NCI-H2107 treated with DMSO at 0.1 percent for 48 hours (cell line): ENCODE results near the gene ADSS1.

Experiments
- DNase-seq: peaks from one replicate; lab custom pipeline; 2025; ENCODE audit not compliant: unreplicated experiment; lab: John Stamatoyannopoulos, UW

Gene ADSS1

DNA sequence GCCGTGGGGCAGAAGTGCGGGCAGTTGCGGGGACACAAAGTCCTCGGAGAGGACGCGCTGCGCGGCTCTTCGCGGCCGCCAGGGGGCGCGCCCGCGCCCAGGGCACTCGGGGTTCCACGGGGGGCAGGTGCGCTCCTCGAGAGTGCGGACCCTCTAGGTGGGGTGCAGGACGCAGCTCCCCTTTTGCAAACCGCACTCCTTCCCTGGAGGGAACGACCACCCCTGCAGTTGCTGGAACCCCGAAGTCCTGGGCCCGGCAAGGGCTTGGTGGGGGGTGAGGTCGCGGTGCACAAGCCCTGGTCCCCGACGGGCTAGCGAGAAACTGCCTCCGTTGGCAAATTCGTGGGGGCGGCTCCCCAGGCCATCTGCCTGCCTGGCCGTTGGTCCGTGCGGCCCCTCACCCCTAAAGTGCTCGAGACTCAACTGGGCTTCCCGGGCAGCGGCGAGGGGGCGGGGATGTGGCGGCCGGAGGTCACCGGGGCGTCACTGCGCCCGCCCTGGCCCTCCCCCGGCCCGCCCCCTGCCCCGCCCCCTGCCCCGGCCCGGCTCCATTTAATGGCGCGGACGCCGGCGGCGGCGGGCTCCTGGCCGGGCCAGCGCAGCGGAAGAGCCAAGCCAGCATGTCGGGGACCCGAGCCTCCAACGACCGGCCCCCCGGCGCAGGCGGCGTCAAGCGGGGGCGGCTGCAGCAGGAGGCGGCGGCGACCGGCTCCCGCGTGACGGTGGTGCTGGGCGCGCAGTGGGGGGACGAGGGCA is at the start of gene ADSS1:
TSS of gene ADSS1 (plus strand) at position 579 of the 756 bp plus-strand sequence. CDS start at position 621, 42 bp downstream.
- peak; percentile 5 for DNase-seq

DNA sequence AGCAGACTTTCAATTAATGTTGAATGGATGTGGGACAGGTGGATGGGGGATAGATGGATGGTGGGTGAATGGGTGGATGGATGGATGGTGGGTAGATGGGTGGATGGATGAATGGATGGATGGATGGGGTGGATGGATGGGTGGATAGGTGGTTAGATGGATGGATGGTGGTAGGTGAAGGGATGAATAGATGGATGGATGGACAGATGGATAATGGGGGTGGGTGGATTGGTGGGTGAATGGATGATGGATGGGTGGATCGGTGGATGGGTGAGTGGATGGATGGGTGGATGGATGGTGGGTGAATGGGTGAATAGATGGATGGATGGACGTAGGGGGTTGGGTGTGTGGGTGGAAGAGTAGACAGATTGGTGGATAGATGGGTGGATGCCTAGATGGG is 48.6 kb upstream of the ADSS1 start:
- no peak for DNase-seq

DNA sequence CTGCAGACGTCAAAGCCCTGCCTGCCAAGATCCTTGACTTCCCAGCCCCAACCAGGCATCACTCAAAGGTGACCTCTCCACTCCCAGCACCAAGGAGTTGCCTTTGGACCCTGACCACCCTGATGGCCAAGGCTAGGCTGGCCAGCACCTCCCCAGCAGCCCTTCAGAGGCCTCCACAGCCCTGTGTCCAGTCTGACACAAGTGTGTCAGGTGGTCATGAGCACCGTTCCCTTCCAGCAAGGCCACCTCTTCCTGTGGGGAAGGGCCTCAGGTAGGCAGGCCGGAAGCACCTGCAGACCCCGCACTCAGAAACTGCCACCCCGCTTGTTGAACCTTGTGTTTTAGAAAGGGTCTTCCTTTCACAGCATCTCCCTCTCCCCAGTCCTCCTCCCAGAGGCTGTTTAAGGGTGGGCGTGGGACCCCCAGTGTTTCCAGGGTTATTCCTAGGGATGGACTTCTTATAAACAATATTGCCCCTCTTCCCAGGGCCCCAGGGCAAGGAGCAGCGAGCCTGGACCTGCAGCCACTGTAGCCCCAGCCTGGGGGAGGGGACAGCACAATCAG is 47.8 kb upstream of the ADSS1 start:
- DNase-seq: no peak

DNA sequence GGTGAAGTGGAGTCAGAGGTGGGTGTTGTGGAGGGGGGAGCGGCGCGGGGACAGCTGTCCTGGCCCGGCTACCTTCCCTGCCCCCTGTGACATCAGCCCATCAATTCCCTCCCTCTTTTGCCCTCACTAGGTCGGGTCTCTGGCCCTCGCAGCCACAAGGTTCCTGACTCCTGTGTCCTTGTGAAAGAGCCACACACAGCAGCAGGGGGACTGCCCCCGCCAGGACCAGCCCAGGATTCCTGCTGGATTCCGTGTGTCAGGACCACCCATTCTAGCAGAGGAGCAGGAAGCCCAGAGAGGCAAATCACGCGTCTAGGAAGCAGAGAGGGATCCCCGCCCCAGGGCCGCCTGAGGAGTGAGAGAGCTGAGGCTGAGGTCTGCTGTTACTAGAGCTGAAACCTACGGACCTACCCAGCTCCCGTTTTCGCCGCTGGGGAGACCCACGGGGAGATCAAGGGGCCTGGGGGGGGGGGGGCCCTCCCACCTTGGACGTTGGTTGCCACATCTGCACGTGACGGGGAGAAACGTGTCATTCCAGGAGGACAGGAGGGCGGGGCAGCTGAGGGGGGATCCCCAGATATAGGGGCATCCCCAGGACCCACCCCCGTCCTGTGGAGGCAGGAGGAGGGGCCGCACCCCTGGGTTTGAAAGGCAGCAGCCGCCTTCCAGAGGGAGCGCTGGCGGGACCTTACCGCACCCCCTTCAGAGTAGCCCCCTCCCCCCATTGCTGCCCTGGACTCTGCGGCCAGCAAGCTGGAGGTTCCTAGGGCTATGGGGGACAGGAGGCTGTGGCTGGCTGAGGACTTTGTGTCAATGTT is 47.1 kb upstream of the ADSS1 start:
- DNase-seq: no peak

DNA sequence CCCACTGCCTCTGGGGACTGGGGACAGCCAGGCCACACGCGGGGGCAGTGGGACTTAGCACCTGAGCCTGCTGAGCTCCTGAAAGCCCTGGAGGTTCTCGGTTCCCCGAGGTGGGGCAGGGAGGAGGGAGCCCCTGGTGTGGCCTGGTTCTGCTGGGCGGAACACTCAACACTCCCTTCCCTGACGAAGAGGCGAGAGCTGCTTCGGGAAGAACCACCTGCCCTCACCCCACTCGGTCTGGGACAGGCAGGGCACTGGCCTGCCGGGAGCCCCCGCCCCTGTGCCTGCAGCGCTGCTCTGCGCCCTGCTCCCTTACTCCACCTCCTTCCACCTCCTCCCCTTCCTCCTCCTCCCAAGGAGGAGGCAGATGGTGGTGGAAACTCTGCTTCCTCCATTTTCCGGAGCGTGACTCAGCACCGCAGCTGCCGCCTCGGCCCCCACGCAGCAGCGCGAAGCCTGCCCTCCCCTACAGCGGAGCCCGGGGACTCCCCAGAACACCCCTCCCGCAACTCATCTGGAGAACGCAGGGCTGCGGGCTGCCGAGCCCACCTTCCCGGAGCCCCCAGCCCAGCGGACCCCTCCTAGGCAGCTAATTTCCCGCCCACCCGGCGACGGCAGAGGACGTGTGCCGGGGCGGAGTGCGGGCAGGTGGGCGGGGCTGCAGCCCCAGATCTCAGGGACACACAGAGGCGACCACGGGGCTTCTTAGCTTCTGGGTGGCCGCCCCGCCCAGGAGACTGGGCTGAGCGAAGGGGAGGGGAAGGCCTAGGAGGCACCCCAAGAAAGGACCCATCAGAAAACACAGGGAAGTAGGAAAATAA is 46.3 kb upstream of the ADSS1 start:
- DNase-seq: peak; percentile 75

DNA sequence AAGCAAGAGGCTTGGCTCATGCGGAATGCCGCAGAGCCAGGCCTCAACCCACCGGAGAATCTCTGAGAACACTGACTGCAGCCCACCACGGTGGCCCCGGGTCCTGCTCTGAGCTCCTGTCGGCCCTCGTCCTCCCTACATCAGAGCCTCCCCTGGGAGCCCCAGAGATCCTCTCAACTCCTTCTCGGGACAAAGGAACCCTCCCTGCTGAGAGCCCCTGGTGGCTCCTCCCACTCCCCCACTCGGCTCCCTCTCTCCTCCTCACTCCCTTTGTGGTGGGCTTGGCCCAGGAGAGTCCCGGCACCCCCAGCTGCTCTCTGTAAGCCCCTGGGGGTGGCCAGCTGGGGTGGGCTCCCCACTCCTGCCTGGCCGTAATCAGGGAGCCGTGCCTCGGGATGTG is 45.7 kb upstream of the ADSS1 start:
- peak; percentile 75 for DNase-seq

DNA sequence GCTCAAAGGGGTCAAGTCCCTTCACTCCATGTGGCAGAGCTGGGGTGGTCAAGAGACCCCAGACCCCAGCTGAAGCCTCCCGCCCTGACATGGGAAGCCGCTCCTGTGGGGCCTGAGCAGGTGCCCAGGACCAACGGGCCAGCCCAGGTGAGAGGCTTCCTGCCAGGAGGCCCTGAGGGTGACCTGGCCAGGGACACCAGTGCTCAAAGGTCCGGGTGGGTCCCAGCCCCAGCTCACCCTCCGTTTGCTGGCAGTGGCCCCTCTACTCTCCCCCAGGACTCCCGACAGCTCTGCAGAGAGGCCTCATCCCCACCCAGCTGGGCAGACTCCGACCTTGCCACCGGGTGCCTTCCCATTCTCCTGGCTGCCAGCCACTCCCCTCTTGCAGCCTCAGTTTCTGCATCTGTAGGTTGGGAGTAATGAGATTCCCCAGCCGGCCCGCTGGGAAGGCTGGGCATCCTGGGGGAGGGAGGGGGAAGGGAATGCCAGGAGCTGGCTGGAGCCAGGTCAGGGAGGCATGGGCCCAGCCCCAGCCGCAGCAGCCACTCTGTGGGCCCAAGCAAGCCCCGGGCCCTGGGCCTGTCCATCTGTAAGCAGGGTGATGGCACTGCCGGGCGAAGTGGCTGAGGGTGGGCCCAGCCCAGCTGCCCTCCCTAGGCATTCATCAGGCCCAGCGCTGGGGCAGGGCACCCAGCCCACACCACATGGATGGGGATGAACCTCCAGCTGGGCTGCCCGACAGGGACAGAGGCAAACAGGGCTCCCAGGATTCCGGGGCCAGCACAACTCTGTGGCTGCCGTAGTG is 44.9 kb upstream of the ADSS1 start:
- no peak for DNase-seq

DNA sequence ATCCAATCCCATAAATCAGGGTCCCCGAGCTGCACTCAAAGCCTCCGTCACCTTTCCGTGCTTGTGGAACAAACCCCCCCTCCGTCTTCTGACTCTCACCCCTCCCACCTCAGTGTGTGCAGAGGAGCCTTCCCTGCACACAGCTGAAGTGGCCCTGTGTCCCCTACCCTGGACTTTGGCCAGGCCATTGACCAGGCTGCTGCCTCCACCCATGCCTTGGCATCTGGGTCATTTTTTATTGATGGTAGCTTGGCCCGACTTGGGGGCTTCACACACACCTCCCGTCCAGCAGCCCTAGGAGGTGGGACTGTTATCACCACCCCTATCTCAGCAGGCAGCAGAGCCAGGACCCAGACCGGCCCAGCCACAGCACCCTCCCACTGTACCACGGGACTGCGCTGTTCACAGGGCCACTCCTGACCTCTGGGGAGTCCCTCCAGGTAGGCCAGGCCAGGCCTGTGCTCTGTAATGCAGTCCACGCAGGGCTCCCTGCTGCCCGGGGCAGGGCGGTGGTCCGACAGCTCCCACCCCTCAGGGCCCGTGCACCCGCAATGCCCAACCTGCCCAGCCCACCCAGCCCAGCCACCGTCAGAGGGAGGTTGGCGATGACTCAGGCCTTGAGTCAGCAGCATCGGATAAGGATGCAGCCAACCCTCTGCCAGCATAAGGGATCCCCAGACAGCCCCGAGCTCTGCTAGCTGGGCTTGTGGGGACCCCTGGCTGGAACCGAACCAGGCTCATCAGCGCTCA is 43.8 kb upstream of the ADSS1 start:
- no peak for DNase-seq

DNA sequence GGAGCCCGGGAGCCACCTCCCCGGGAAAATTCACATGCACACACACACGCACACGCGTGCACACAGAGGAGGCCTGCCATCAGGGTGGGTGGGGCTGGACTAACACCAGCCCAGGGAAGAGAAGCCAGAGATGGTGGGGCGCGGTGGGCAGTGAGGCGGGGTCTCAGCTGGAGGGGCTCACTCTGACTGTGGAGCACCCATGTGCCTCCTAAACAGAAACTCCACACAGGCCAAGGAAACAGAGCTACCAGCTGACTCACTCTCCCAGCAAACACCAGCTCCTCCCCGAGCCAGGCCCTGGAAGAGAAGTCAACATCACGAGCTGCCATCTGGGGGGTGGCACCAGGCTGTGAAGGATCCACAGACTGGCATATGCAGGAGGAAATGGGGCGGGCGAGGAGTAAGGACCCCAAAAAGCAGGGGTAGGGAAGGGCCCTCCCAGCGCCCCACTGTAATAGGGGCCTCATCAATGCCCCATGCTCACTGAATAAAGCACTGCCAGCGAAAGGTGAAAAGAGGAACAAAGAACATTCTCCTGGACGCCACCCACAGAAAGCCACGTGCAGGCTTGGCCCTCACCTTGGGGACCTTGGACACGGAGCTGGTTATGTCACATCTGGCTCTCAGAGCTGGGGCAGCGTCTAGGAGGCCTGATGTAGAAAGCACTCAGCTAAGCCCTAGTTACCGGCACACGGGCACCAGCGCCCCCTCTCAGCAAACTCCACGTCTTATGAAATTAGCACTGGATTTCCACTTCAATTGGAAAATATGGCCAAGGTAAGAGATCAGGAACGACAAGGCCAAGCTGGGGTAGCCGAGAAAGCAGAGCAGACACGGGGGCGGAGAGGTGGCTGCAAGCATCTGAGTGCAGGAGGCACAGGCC is 43.0 kb upstream of the ADSS1 start:
- DNase-seq: no peak

DNA sequence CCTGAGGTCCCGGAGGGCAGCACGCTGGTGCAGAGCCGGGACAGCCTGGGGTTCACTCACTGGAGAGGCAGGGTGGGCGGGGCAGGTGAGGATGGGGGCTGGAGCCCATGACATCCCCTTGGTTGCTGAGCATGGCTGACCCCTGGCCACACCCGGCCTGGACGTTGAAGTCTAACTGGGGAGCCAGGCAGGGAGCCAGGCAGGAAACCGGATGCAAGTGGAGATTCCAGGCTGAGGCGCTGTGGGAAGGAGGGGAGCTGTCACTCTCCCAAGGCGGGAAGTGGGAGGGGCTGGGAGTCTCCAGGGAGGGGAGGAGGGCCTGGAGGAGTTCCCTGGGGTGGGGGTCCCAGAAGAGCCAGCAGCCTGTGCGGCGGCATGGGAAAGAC is 42.3 kb upstream of the ADSS1 start:
- no peak for DNase-seq

DNA sequence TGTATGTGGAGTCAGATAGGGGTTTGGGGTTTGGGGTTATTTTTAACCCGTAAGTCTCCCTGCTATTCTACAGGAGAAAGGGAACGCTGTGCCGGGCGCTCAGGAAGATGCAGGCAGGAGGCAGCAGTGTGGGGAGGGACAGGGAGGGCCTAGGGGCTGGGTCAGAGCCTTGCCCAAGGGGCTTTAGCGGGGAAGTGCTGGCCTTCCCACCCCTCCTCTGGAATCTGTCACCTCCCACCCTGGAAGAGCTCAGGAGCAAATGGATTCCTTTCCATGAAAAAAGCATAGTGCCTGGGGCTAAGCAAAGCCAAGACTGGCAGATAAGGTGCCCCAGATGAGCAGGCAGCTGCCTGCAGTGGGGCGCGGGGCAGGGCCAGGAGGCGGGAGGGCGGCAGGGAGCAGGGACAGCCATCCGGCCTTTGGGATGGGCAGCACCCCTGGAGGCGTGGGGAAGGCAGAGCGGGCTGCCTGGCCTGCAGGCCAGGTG is 41.9 kb upstream of the ADSS1 start:
- no peak for DNase-seq

DNA sequence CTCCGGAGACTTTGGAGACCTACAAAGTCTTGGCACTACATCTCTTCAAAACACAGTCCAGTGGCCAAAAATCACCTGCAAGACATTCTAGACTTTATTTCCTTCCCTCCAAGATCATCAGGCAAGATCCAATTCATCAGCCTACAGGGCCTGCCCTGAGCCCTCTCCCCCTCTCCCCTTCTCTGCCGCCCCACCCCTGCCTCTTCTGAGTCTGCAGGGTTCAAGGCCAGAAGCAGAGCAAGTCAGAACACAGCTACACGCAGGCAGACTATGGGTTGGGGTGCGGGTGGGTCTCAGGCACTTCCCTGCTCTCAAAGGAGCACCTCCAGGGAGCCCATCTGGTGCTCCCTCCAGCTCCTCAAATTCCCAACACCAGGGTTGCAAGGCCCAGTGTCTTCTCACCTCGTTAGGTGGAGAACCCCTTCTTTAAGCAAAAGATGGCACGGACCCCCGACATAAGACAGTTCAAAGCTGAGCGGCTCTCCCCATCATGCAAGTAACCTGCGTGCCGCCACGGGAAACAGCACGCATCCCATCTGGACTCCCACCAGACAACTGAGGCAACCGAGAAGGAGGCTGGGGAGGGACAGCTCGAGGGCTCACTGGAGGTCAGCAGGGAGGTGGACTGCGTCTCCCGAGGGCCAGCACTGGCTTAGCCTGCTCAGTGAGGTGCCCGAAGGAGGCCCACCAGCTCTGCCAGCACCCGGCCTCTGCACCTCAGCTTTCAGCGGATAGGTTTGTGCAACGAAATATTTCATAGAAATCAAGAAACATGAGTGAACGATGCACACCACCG is 40.2 kb upstream of the ADSS1 start:
- no peak for DNase-seq

DNA sequence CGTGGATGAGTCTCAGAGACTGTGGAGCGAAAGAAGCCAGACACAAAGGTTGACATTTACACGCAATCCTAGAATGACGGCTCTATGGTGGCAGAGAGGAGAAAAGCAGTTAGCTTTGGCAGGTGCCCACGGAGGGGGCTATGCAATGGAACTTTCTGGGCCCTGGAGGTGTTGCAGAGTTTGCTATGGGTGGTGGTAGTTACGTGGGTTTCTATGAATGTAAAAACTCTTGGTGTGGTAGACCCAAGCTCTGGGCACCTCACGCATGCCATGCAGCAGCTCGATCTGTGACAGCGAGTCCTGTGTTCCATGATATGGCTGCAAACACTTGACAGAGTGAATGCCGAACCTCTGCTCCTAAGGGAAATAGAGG is 39.6 kb upstream of the ADSS1 start:
- DNase-seq: no peak

DNA sequence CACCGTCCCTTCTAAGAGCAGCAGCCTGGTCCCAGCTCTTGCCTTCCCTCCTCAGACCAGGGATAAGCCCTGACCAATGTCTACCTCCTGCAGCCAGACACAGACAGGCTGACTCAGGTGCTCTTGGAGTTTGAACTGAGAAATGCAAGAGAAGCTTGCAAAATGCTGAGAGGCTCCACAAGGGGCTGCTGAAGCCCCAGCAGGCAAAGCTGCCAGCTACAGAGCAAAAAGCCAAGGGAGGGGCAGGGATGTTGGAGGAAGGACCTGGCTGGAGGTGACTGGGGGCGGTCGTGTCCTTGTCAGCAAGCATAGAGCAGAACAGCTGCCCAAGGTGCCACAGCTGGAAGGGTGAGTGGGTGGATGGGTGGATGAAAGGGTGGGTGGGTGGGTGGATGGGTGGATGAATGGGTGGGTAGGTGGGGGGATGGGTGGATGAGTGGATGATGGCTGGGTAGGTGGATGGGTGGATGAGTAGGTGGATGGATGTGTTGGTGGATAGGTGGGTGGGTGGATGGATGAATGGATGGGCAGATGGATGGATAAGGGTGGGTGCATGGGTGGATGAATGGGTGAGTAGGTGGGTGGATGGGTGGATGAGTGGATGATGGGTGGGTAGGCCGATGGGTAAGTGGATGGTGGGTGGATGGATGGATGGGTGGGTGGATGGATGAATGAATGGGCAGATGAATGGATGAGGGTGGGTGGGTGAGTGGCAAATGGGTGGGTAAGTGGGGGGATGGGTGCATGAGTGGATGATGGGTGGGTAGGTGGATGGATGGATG is 38.6 kb upstream of the ADSS1 start:
- DNase-seq: no peak

DNA sequence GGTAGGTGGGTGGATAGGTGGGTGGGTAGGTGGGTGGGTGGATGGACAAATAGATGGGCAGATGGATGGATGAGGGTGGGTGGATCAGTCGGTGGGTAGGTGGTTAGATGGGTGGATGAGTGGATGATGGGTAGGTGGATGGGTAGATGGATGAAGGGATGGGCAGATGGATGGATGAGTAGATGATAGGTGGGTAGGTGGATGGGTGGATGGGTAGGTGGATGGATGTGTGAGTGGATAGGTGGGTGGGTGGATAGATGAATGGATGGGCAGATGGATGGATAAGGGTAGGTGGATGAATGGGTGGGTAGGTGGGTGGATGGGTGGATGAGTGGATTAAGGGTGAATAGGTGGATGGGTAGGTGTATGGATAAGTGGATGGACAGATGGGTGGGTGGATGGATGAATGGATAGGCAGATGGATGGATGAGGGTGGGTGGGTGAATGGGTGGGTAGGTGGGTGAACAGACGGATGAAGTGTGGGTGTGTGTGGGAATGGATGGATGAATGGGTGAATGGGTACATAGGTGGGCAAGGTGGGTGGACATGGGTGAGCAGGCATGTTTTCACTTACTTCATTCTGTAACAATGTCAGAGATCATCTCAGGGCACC is 37.9 kb upstream of the ADSS1 start:
- no peak for DNase-seq

DNA sequence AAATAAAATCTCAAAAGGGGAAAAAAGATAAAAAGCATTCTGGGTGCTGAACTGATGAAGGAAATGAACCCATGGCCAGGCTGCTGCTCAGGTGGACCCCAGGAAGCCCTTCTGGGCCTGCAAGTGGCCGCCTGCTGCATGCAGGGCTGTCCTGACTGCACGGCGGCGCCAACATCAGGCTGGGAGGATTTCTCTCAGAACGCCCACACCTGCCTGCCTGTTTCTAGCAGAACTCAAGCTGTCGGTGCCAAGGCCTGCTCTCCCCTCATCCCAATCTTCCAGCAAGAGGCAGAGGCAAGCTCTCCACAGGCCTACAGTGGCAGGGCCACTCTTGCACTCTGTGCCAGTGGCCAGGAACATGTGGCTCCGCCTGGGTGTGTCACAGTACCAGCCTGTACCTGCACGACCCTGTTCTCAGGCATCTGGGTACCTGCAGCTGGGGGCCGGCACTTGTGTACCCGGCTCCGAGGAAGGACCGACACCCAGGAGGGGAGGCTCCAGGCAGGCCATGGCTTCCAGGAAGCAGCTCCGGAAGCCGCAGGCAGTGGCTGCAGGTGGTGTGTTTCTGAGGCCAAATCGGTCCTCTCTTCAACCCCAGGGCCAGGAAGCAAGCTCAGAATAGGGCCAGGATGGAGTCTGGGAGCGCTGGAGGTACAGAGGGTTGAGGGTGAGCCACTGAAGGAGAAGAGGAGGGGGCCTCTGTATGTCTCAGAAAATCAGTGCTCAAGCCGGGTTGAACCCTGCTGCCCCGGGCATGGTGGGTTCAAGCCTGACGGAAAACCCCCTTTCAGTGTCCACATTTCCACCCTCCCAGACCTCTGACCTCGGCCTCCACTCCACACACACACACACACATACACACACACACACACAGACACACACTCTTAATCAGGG is 37.2 kb upstream of the ADSS1 start:
- no peak for DNase-seq
